Tibial nerve (tissue), 3 donors: ENCODE measurements around the gene SDCCAG8.

Source experiments
- POLR2A ChIP-seq, 2 donors: fragments of 450-650 bp; IDR thresholded peaks; one replicate each; pipeline ENCODE4 v1.6.1; 2017; ENCODE audit warnings: antibody characterized with exemption in 2 of 2, mild to moderate bottlenecking in 2 of 2, moderate library complexity in 2 of 2
- TF ChIP-seq, protein P1 (sequence below), 5 experiments: fragments of 200-600 bp in 3 of 5; fragments of 450-650 bp in 2 of 5; sonication (generic) in 3 of 5; IDR thresholded peaks; one replicate each; pipeline ENCODE4 v1.5.1; 2016 to 2019; ENCODE audit warnings: antibody characterized with exemption in 5 of 5, mild to moderate bottlenecking in 3 of 5, moderate library complexity in 2 of 5

DNA sequence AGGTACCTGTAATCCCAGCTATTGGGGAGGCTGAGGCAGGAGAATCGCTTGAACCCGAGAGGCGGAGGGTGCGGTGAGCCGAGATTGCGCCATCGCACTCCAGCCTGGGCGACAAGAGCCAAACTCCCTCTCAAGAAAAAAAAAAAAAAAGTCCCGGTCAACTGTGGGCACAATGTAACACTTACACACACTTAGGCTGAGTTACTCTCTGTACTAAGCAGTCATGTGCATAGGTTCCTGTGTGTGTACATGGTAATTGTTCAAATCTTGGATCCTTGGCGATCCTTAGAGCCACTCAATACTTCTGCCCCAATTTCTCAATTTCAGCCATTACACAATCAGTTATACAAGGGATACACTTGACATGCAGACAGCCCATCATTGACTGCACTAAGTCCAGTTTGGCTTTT is 11.6 kb downstream of the SDCCAG8 start:
- TF ChIP-seq, protein P1, sequence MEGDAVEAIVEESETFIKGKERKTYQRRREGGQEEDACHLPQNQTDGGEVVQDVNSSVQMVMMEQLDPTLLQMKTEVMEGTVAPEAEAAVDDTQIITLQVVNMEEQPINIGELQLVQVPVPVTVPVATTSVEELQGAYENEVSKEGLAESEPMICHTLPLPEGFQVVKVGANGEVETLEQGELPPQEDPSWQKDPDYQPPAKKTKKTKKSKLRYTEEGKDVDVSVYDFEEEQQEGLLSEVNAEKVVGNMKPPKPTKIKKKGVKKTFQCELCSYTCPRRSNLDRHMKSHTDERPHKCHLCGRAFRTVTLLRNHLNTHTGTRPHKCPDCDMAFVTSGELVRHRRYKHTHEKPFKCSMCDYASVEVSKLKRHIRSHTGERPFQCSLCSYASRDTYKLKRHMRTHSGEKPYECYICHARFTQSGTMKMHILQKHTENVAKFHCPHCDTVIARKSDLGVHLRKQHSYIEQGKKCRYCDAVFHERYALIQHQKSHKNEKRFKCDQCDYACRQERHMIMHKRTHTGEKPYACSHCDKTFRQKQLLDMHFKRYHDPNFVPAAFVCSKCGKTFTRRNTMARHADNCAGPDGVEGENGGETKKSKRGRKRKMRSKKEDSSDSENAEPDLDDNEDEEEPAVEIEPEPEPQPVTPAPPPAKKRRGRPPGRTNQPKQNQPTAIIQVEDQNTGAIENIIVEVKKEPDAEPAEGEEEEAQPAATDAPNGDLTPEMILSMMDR (IDR thresholded peaks at IDR 0.05), result no peak
- TF ChIP-seq POLR2A (IDR thresholded peaks at IDR 0.05), result no peak
